CD4-positive, alpha-beta T cell treated with Interleukin-21 for 1 hour (primary cell): Measurements from ENCODE around the gene DDTL.
"Not testable (repeated sequence)": the region's sequence is repeated elsewhere in the genome, so short reads cannot be mapped to it uniquely, and the experiment has no call there.

Experiments used
- DNase-seq: peaks from one replicate; pipeline ENCODE4 v3.0.0-alpha.2; 2020

The DDTL gene

GRCh38 chr22:23970816-23971486 lies 4.3 kb downstream of the DDTL start:
- DNase-seq, result no peak

DNA sequence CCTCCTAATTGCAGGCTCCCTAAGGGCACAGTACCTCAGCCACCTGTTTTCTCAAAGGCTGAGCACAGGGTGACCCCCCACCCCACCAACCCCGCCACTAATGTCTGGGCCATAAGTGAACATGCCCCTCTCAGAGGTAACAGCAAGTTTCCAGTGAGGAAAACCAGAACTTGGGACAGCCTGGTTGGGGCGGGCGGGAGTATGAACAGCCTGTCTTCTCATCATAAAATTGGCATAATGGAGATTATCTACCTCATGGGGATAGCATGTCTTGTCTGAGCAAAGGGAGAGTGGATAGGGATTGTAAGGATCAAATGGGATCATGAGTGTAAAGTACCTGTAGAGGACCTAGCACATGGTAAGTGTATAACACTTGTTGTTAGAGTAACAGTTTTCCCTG lies 5.2 kb downstream of the DDTL start:
- DNase-seq, result not testable (repeated sequence)

- DNase-seq, result not testable (repeated sequence)
Measured at GRCh38 chr22:23974345-23974744, 7.7 kb downstream of the DDTL start, which contains the start of gene DDT. DDT (minus strand) TSS chr22:23974441; CDS start chr22:23974414, 27 bp downstream.

- DNase-seq, result not testable (repeated sequence)
Measured at GRCh38 chr22:23974836-23975352, 8.2 kb downstream of the DDTL start.

DNA sequence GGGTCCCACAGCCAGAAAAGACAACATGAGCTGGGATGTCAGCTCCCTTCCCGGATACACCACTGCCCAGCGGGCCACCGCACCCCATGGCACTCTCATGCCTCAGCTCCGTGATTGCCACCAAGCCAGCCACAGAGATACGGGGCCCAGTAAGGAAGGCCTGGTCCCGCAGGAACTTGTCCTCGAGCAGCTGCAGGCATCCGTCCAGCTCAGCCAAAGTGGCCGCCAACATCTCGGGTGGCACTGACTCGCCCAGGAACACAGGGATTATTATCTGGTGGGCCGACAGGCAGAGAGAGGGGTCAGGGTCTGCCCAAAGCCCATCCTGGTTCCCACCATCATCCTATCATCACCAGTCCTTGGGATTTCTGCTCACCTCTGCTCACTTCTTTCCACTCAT lies 10.6 kb downstream of the DDTL start:
- not testable (repeated sequence) for DNase-seq

DNA sequence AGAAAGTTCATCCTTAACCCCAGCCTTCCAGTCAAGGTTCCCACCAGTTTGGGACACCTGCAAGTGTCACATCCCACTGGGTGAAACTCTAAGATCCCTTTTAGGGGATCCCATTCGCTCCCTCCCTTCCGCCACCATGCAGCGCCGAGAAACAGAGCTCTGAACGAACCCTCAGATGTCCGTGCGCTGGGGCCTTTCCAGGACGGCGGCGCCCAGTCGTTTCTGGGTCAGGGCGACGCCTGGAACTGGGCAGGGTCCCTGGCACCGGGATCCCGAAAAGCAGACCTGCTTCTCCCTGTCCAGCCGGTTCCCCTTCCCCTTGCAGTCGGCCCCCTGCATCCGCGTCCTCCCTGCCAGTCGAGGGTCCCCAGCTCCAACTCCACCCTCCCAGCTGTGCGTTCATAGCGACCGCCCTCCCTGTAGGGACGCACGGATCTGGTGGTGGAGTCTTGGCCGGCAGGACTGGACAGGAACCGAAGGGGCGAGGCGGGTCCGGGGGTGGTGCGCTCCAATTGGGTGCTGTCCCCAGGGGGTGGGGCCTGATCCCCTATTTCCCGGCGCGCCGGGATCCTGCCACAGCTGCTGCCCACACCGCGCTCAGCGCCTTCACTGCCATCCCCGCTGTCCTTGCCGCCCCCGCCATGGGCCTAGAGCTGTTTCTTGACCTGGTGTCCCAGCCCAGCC lies 13.0 kb downstream of the DDTL start, which contains the start of gene GSTT2:
Gene GSTT2, plus strand, starts transcription at position 578 of the 684 bp plus-strand sequence.
- DNase-seq, result not testable (repeated sequence)

- DNase-seq, result not testable (repeated sequence)
Measured at GRCh38 chr22:23980567-23980966, 13.9 kb downstream of the DDTL start.

- no peak for DNase-seq
Measured at GRCh38 chr22:23984430-23984829, 17.7 kb downstream of the DDTL start.

DNA sequence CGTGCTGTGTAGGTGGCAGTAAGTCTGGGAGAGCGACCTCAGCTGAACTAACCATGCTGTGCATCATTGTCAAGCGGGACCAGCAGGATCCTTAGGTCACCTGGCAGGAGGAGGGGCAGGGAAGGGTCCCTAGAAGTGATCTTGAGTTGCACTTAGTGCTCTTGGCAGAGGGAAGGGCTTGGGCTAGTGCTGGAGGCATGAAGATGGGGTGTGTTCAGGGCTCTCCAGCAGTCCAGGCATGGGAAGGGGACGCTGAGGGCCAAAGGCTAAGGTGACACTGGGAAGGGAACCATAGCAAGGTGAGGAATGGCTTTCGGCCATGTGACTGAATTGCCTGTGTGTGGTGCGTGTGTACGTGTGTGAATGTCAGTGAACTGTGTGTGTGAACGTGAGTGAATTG lies 19.4 kb downstream of the DDTL start:
- DNase-seq, result not testable (repeated sequence)

DNA sequence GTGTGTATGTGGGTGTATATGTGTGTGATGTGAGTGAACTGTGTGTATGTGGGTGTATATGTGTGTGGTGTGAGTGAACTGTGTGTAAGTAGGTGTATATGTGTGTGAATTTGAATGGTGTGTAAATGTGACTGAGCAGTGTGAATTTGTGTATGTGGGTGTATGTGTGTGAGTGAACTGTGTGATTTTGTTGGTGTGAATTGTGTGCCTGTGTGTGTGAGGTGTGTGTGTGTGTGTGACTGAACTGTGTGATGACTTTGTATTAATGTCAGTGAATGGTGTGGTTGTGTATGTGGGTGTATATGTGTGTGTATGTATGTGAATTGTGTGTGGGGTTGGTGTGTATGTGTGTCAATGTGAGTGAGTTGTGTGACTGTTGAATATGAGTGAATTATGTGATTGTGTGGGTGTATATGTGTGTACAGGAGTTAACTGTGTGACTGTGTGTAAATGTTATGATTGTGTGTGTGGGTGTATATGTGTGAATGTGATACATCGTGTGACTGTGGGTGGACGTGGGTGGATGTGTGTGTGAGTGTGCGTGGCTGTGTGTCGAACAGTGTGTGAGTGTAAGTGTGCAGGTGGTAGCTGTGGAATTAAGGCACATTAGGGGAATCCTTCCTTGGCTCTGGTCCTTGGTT lies 20.0 kb downstream of the DDTL start:
- DNase-seq, result not testable (repeated sequence)

DNA sequence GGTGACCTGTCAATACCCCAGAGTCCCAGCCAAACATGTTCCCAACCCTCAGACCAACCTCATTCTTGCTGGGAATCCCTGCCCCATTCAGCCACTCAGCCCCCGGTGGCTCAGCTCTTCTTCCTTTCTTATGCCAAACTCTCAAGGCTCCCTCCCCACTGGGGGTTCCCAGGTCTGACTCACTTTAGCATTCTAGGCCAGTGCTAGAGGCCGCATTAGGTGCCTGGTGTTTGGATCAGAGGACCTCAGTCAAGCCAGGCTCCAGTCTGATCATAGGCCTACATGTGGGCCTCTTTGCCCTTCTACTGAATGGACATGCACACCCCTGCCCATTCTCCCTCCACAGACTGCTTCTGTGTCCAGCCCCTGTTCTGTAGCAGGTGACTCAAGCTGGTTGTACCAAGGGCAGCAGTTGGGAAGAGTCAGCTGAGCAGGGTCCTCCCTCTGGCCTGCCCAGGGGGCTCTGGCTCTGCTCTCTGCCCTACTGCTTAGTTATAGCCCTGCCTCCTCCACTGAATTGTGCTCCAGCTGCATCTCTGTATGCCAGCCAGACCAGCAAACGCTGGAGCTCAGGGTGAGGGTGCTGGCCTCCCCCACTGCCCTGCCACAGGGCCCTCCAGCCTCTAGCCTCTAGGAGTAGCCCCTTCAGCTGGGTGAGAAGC lies 23.0 kb downstream of the DDTL start:
- not testable (repeated sequence) for DNase-seq

DNA sequence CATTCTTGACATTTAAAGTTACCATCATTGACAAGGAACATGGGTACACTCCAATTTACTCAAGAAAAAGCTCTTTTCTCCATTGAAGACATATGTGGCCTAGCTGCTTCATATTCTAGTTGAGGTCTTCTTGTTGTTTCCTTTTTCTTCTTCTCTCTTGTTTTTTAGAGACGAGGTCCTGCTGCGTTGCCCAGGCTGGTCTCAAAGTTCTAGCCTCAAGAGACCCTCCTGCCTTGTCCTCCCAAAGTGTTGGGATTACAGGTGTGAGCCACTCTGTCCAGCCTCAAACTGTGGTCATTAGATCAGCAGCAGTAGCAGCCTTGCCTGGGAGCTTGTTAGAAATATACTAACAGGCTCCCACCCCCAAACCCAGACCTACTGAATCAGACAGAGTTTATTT lies 26.4 kb downstream of the DDTL start:
- not testable (repeated sequence) for DNase-seq

DNA sequence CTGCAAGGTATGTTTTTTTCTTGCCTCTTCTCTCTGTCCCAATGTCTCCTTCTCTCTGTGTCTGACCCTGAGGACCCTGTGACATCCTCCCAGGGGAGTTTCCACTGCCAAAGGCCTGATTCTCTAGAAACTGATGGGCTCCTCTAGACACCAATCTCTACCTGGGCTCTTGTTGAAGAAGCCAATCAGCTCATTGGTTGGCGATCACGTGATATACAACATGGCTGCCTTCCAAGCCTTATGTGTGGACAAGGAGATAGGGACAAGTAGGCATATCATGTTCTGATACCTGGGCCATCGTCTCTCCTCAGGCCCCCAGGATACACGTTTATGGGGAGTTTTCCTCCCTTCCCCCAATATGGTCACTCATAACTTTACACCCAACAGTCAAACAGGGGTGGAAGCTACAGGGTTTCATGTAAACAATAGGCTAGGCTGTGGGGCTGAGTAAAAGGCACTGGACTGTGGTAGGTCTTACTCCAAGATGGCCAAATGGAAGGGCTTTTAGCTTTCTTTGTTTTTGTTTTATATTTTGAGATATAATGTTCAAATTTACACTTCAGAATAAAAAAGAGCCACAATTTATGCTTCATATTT lies 27.0 kb downstream of the DDTL start:
- not testable (repeated sequence) for DNase-seq

DNA sequence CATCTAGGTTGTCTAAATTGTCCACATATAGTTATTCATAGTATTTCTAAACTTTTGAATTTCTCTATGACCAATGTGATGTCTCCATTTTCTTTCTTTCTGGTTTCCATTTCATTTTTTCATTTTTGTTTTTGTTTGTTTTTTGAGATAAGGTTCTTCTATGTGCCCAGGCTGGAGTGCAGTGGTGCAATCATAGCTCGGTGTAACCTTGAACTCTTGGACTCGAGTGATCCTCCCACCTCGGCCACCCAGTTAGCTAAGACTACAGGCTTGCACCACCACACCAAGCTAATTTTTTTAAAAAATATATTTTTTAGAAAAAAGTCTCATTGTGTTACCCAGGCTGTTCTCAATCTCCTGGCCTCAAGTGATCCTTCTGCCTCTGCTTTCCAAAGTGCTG lies 30.4 kb downstream of the DDTL start:
- DNase-seq, result no peak

DNA sequence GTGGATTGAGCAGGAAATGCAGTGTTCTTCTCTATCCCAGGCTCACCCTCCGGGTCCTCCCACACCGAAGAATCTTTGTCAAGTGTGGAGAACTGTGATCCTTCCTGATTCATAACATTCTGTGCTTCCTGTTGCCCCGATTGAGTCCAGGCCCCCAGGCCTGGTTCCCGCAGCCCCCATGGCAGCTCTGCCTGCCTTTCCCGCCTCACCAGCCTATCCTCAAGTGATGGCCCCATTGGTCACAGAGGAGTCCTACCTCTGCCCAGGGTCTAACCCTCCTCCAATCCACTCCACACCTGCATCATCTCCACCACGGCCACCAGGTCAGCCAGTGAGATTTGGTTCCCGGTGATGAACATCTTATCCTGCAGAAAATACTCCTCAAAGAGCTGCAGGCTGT lies 33.1 kb downstream of the DDTL start:
- not testable (repeated sequence) for DNase-seq

DNA sequence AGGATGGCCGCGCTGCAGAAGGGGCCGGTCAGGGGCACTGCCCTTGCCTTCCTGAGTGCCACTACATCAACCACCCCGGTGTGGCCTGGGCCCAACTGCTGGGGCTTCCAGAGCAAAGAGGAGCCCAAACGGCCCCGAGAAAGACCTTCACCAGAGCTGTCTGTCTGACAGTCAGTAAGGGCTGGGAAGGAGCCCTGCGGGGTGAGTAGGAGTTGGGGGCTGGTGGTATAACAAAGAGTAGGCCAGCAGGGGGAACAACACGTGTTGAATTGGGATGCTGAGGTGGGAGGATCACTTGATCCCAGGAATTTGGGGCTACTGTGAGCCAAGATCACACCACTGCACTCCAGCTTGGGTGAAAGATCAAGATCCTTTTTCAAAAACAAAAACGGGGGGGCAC lies 34.6 kb downstream of the DDTL start:
- no peak for DNase-seq

DNA sequence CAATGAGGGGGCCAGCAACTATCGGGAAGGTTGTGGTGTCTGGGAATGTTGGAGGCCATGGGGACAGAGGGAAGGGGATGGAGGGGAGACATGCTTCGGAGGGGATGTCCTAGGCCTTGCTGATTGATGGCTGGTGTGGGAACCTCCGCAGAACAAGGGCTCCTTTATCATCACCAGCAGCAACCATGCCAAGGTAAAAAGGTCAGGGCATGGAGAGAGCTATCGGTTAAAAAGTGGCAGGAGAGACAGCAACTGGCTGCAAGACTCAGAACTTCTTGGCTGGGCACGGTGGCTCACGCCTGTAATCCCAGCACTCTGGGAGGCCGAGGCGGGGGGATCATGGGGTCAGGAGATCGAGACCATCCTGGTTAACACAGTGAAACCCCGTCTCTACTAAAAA lies 35.6 kb downstream of the DDTL start:
- DNase-seq, result no peak

DNA sequence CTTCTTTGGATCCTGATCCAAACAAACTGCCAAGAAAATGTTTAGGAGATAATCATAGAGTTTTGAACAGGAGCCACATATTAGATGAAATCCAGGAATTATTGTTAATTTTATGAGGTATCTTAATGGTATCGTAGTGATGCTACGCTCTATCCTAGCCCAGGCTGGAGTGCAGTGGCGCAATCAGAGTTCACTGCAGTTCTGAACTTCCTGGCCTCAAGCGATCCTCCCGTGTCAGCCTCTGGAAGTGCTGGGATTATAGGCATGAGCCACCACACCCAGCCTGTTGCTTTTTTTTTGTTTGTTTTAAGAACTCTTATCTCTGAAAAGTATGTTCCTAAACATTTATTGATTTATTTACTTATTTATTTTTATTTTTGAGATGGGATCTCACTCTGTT lies 36.2 kb downstream of the DDTL start:
- no peak for DNase-seq

GRCh38 chr22:24003887-24004286 lies 37.2 kb downstream of the DDTL start:
- DNase-seq, result no peak

- no peak for DNase-seq
Measured at GRCh38 chr22:24005201-24005600, 38.5 kb downstream of the DDTL start, which contains the start of gene GSTT4. GSTT4 (minus strand) TSS chr22:24005453; CDS start chr22:24005356, 97 bp downstream.

DNA sequence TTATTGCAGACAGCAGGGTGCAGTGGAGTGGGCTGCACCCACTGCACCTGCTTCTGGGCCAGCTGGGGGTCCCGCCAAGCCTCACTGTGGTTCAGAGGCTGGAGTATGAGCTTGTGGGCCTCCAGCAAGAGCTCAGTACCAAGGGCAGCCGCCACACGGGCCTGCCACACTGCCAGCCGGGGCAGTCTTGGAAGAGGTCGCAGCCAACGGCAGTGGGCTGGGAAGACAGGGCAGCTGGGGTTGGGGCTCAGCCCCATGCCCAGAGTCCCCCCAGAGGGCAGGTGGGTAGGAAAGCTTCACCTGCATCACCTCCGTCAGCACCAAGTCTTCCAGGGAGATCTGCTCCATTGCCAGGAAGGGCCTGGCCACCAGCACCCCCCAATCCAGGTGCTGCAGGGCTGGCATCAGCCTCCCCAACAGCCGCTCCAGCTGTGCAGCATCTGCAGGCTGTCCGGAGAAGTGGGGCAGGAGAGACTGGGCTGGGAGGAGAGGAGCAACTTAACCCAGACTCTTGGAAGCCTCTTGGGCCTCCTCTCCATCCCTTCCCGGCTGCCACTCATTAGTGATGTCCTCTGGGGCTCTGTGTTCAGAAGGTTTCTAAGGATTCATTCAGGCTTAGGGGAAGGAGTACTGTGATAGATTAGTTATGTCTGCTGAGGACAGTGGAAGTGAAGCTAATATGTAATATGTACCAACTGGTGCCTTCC lies 39.7 kb downstream of the DDTL start:
- DNase-seq, result no peak

DNA sequence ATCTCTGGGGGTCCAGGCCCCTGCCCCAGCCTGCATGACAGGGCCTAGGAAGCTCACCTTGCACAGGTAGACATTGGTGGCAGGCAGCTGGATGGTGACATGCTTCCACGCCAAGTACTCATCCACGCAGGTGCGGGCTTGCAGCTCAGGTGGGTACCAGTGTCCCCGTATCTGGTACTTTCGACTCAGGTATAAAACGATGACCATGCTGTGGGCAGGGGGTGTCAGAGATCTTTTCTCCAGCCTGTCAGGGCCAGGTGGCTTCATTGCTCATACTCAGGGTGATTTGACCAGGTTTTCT lies 40.2 kb downstream of the DDTL start:
- no peak for DNase-seq
